RKO (cell line): Measurements from ENCODE around the gene FAM234A.

Experiments used
- DNase-seq: peaks from one replicate; pipeline ENCODE4 v3.0.0-alpha.2; 2016; ENCODE audit warnings: low spot score

The FAM234A gene

GRCh38 chr16:280991-281659, 46.5 kb downstream of the FAM234A start:
- DNase-seq: no peak

DNA sequence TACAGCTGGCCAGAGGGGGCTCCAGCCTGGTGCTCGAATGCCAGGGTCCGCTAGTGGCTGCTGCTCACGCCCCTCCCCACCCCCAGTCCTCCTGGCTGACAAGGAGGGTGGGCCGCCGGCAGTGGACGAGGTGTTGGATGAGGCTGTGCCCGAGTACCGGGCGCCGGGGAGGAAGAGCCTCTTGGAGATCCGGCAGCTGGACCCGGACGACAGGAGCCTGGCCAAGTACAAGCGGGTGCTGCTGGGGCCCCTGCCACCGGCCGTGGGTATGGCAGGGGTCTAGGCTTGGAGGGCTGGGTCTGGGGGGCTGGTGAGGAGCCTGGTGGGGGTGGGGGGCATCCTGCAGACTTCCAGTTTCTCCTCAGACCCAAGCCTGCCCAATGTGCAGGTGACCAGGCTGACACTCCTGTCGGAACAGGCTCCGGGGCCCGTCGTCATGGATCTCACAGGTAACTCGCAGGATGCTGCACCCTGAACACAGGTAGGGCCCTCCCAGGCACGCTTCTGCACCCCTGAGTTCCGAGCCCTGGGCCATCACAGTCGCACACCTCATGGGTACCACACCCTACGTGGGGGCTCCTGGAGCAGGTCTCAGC, 47.1 kb downstream of the FAM234A start:
- DNase-seq: no peak

GRCh38 chr16:282491-282890, 47.9 kb downstream of the FAM234A start:
- DNase-seq: no peak

GRCh38 chr16:283033-283805, 48.6 kb downstream of the FAM234A start, which contains the start of gene PDIA2:
Gene PDIA2 (plus strand): TSS chr16:283164. CDS start chr16:283170, 6 bp downstream.
- DNase-seq: no peak

DNA sequence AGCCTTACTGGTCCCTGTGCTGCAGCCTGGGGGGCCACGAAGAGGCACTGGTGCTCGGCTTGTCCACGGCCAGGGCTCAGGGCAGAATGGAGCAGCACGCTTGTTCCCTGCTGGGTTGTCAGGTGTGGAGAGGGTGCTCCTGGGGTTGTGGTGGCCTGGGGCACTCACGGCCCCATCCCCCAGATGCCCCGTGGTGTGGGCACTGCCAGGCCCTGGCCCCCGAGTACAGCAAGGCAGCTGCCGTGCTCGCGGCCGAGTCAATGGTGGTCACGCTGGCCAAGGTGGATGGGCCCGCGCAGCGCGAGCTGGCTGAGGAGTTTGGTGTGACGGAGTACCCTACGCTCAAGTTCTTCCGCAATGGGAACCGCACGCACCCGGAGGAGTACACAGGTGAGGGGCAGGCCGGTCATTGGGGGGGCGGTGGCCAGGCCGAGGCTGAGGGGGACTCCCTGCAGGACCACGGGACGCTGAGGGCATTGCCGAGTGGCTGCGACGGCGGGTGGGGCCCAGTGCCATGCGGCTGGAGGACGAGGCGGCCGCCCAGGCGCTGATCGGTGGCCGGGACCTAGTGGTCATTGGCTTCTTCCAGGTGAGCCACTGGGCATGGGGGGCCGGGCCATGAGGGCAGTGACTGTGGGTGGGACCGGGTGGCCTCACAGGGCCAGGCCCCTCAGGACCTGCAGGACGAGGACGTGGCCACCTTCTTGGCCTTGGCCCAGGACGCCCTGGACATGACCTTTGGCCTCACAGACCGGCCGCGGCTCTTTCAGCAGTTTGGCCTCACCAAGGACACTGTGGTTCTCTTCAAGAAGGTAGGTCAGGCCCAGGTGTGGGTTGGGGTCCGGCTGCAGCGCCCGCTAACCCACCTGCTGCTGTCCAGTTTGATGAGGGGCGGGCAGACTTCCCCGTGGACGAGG, 49.8 kb downstream of the FAM234A start:
- DNase-seq: no peak

DNA sequence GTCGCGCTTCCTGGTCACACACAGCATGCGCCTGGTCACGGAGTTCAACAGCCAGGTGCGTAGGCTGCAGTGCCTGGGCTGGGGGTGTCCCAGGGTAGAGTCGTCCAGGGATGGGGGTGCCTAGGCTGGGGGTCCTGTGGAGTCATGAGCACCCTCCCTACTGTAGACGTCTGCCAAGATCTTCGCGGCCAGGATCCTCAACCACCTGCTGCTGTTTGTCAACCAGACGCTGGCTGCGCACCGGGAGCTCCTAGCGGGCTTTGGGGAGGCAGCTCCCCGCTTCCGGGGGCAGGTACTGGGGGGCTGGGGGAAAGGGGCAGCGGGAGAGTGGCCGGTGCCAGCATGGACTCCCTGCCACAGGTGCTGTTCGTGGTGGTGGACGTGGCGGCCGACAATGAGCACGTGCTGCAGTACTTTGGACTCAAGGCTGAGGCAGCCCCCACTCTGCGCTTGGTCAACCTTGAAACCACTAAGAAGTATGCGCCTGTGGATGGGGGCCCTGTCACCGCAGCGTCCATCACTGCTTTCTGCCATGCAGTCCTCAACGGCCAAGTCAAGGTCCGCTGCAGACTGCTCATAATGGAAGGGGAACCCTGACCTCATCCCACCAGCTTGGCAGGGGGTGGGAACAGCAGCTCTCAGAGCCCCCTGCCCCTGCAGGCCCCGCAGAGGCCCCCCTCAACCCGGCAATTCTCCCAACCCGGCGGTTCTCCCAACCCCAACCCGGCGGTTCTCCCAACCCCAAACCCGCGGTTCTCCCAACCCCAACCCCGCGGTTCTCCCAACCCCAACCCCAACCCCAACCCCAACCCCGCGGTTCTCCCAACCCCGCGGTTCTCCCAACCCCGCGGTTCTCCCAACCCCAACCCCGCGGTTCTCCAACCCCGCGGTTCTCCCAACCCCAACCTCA, 50.8 kb downstream of the FAM234A start:
- DNase-seq: no peak

GRCh38 chr16:286491-287297, 52.1 kb downstream of the FAM234A start:
- no peak for DNase-seq

DNA sequence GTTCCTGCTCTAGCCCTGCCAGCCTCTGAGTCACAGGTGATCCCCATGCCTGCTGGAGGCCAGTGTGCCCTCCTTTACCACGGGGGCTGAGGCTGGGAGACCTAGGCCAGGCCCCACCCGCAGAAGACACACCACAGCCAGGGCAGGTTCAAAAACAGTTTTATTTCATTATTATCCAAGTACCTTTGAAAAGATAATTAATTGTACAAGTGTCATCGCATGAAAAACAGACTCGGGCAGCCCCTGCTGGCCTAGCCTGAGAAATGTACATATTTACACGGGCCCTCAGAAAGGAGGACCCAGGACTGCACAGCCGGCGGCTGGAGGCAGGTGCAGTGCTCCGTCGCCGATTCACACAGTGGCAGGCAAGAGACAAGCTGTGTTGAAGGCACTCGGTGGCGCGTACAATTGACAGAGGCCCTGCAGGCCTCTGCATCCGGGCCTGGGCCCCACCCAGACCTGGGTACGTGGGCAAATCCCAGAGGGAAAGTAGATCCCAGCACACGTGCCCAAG, 52.7 kb downstream of the FAM234A start:
- no peak for DNase-seq

- DNase-seq: no peak
Observed at GRCh38 chr16:287981-288920, 53.6 kb downstream of the FAM234A start.

- DNase-seq: no peak
Observed at GRCh38 chr16:289395-289997, 54.9 kb downstream of the FAM234A start.

DNA sequence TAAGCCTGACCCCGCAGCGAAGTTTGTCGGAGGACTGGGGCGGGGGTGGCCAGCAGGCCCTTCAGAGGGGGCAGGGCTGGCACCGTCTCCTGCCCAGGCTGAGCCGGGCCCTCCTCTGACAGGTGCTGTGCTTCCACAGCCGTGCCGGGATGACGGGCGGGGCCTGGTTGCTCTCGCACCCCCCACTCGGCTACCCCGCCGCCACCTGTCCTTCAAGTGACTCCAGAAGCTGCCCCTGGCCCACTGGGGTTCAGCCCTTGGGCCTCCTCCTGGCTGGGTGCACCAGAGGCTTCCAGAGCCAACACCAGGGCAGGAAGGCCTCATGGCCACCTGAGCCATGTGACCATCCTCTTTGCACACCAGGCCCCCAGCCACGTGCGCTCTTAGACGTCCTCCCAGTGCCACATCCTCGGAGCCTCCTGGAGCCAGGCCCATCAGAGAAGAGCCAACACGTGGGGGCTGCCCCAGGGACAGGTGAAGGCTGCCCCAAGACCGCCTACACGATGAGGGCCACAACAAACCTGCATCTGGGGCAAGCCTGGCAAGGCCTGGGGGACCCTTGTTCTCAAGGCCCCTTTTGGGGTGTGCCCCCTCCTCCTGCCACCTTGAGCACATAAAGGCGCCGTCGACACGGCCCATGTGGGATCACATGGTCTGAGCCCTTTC, 55.5 kb downstream of the FAM234A start:
- DNase-seq: no peak

DNA sequence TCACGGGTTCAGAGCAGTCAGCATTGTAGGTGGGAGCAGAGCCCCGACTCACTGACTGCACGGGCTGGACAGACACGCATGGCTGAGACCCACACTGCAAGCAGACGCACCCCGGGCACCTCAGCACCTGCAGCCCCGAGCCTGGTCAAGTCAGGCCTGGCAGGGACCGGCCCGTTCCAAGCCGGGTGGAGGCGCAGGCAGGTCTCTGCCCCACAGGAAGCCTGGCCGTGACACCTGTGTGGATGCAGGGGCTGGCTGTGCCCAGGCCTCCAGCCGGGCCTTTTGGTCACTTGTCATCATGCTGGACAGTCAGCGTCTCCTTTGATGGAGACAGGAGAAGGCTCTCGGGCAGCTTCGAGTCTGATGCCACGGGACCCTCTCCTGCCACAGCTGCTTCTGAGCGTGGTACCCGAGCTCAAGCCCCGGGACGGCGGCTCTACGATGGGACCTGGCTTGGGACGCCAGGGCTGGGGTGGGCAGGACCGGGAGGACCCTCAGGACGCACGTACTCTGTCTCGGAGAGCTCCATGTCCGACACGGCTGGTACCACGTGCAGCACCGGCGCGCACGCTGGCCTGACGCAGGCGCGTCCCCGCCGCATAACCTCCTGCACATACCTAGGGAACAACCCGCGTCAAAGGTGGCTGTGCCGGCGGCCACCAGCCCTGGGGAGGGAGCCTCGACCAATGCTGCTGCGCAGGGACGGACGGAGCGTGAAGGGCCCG, 56.2 kb downstream of the FAM234A start:
- DNase-seq: no peak

GRCh38 chr16:291539-291938, 56.9 kb downstream of the FAM234A start:
- DNase-seq: no peak

DNA sequence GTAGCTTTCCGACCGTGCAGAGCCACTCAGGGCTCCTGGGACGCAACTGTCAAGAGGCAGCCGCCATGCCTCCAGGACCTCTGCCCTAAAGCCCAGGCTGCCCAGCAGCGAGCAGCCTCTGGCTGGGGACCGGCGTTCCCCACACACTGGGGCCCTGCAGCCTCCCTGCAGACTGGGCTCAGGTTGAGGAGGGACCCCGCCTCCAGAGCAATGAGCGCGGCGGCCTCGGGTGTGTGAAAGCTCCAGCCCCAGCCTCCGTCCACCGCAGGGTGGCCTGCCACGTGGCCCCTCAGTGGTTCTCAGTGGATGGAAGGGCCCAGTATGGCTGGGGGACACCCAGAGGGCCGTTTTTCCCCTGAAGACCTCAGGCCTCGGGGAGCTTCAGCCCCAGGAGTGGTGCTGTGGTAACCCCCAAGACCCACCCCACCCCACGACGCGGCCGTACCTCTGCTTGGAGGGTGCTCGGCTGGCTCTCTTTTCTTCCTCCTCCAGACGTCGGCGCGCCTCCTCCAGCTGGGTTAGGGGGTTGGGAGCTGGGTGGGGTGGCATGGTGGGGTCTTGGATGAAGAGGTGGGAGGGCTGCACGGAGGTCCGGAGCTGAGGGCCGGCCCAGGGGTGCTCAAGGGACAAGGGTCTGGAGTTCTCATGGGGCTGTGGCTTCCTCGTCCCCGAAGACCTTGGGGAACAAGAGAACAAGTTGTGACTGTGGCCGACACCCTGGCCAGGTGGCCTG, 58.6 kb downstream of the FAM234A start:
- no peak for DNase-seq

DNA sequence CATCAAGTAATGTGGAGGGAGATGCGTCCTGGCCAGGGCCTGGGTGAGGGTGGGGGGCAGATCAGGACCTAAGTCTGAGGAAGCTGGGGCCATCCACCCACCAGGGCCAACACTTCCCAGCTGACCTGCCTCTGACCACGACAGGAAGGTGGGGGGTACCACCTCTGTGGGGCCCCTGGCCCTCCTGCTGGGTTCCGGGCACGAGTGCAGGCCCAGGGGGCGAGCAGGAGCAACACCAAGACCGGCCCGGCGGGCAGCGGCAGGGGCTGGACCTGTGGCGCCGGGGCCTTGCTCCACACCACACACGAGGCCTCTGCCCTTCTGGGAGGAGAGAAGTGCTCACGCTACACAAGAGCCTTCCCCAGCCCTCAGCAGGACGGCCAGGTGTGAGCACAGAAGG, 61.7 kb downstream of the FAM234A start:
- DNase-seq: no peak

GRCh38 chr16:296806-297510, 62.3 kb downstream of the FAM234A start:
- no peak for DNase-seq
